Measurements from ENCODE around the gene RNF125.
A peak's percentile ranks its signal among the peaks of the same experiment; 100 is the strongest.

Gene RNF125

GRCh38 chr18:32092422-32093101, 73.9 kb downstream of the RNF125 start:
- Histone ChIP-seq H3K4me3 (ENCODE audit: low read depth, low read length) (peak overlapping the region; percentile 90), H3K4me1 (ENCODE audit: control insufficient read depth, insufficient read depth, low read length) (peaks cover 4% of the 10 kb centered on the region; the same call in 1 of the 2 replicates), H3K9me3 (ENCODE audit: control insufficient read depth, insufficient read depth, low read depth, low read length) (no peaks in the 10 kb centered on the region), H3K36me3 (ENCODE audit: control insufficient read depth in 2 of 2, insufficient read depth in 1 of 2, low read length in 2 of 2) (peaks cover 0 to 26% of the 10 kb centered on the region in 2 experiments; a peak in 2 of 3 replicates), H3K27ac (ENCODE audit: extremely low read depth, low read depth, low read length) (peak overlapping the region; percentile 97)
- ChIA-PET CTCF (interaction anchor here (0.5 to 0.7 kb wide), 2 partner anchors 20 to 73 kb away, joined by 3 read pairs; no protein-coding TSS in a partner anchor), POLR2A (interaction anchor here (0.6 to 2.3 kb wide), 6 partner anchors 10 to 459 kb away, joined by 3 to 20 read pairs (median 6); partner anchors contain the start of genes RNF125 and TRAPPC8)
- TF ChIP-seq ZNF18 (tag by site-specific recombination; IDR thresholded peaks at IDR 0.05), result no peak
- no peak; the same call in 1 of the 2 replicates for TF ChIP-seq ZBTB48 (tag by site-specific recombination; IDR thresholded peaks at IDR 0.05)
- TF ChIP-seq MEIS1 (CRISPR knock-in tag; IDR thresholded peaks at IDR 0.05; ENCODE audit: borderline replicate concordance), result no peak
- TF ChIP-seq ZSCAN4 (tag by site-specific recombination; IDR thresholded peaks at IDR 0.05), result no peak
- TF ChIP-seq ZNF426 (tag by site-specific recombination; IDR thresholded peaks at IDR 0.05), result no peak
- no peak for TF ChIP-seq BCL11A (tag by site-specific recombination; IDR thresholded peaks at IDR 0.05; ENCODE audit: low read depth)
- no peak for TF ChIP-seq ZNF354C (tag by site-specific recombination; IDR thresholded peaks at IDR 0.05; ENCODE audit: borderline replicate concordance, low read depth)
- TF ChIP-seq ZNF777 (tag by site-specific recombination; IDR thresholded peaks at IDR 0.05; ENCODE audit: borderline replicate concordance), result no peak
- no peak for TF ChIP-seq ZNF514 (tag by site-specific recombination; IDR thresholded peaks at IDR 0.05)
- no peak for TF ChIP-seq ZNF555 (tag by site-specific recombination; conservative IDR thresholded peaks at IDR 0.05)
- TF ChIP-seq ZNF404 (tag by site-specific recombination; IDR thresholded peaks at IDR 0.05), result no peak
- peak; percentile 90 for TF ChIP-seq ZFHX2 (tag by site-specific recombination; conservative IDR thresholded peaks at IDR 0.05)
- peak; percentile 91 for TF ChIP-seq PATZ1 (tag by site-specific recombination; IDR thresholded peaks at IDR 0.05)
- no peak for TF ChIP-seq ZNF837 (tag by site-specific recombination; IDR thresholded peaks at IDR 0.05)
- no peak for TF ChIP-seq ZNF776 (tag by site-specific recombination; IDR thresholded peaks at IDR 0.05; ENCODE audit: borderline replicate concordance)
- no peak for TF ChIP-seq HOXC10 (CRISPR knock-in tag; IDR thresholded peaks at IDR 0.05)
- TF ChIP-seq ZNF624 (tag by site-specific recombination; IDR thresholded peaks at IDR 0.05), result no peak
- peak; percentile 38; the same call in 1 of the 2 replicates for TF ChIP-seq ZNF398 (tag by site-specific recombination; IDR thresholded peaks at IDR 0.05)
- TF ChIP-seq AEBP2 (tag by site-specific recombination; IDR thresholded peaks at IDR 0.05; ENCODE audit: borderline replicate concordance), result no peak
- no peak for TF ChIP-seq ZNF302 (tag by site-specific recombination; IDR thresholded peaks at IDR 0.05; ENCODE audit: low read depth)
- peak; percentile 59; the same call in 1 of the 2 replicates for TF ChIP-seq ZBTB20 (tag by site-specific recombination; IDR thresholded peaks at IDR 0.05)
- peak; percentile 95 for TF ChIP-seq KLF10 (tag by site-specific recombination; IDR thresholded peaks at IDR 0.05)
- TF ChIP-seq OSR2 (tag by site-specific recombination; IDR thresholded peaks at IDR 0.05), result peak; percentile 45; the same call in 1 of the 2 replicates
- 0 out of 2 replicates have a peak, but pooled peaks have one; percentile 50 for TF ChIP-seq OVOL3 (tag by site-specific recombination; IDR thresholded peaks at IDR 0.05)
- no peak; the same call in 1 of the 2 replicates for TF ChIP-seq ZIC2 (tag by site-specific recombination; IDR thresholded peaks at IDR 0.05)
- peak; percentile 84; the same call in 1 of the 2 replicates for TF ChIP-seq ZSCAN30 (tag by site-specific recombination; IDR thresholded peaks at IDR 0.05)
- peak; percentile 89 for TF ChIP-seq KLF1 (tag by site-specific recombination; IDR thresholded peaks at IDR 0.05)
- no peak for TF ChIP-seq ZNF768 (tag by site-specific recombination; IDR thresholded peaks at IDR 0.05)
- TF ChIP-seq SCRT1 (tag by site-specific recombination; IDR thresholded peaks at IDR 0.05; ENCODE audit: borderline replicate concordance), result no peak
- peak; percentile 19; the same call in 1 of the 2 replicates for TF ChIP-seq KLF7 (tag by site-specific recombination; IDR thresholded peaks at IDR 0.05; ENCODE audit: borderline replicate concordance)

Data from HEK293 (cell line).